ENCODE data around the gene CCDC197.

Gene CCDC197

DNA sequence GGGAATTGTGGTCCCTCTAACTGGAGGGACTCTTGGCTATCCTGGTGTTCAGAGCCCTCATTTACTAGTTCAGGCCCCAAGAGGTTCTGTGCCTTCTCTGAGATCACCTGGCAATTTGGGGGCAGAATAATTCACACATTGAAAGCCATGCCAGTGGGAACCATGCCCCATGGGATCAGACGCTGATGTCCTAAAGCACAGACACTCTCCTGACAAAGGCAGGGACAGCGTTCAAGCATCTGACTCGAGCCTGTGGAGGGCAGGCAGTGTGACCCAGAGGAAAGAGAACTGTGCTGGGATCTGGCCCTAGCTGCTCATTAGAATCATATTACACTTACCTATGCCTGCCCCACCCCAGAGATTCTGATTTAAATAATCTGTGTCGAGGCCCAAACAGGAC, 18.4 kb upstream of the CCDC197 start:
- no peak for DNase-seq

DNA sequence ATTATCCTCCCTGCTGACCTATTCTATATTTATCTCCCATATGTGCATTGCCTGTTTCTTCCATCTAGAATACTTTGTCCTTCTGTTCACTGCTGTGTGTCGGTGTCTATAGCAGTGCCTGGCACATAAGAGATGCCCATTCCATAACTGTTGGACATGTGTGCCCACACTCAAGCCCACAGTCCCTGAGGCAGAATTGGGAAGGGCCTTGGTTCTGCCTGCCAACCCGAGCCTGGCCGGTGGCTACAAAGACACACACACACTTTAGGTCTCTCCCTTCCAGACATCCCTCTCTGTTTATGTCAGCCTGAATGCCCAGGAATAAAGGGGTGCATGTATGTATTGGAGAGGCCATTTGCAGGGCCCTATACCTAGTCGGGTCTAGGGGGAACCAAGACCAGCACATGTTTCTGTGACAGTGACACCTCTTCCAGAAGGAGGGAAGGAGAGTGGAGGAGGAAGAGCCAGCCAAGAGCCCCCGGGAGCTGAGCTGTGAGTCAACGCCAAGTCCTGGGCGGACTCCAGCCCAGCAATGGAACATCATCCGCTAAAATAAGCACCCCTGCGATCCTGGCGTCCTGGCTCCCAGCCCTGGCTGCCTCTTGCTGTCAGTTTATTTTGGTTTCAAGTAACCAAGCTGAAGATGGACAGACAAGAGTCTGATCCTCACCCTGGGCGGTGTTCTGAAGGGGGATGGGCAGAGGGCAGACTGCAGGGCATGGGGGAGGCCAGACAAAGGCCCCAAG, 16.5 kb upstream of the CCDC197 start:
- DNase-seq: no peak

DNA sequence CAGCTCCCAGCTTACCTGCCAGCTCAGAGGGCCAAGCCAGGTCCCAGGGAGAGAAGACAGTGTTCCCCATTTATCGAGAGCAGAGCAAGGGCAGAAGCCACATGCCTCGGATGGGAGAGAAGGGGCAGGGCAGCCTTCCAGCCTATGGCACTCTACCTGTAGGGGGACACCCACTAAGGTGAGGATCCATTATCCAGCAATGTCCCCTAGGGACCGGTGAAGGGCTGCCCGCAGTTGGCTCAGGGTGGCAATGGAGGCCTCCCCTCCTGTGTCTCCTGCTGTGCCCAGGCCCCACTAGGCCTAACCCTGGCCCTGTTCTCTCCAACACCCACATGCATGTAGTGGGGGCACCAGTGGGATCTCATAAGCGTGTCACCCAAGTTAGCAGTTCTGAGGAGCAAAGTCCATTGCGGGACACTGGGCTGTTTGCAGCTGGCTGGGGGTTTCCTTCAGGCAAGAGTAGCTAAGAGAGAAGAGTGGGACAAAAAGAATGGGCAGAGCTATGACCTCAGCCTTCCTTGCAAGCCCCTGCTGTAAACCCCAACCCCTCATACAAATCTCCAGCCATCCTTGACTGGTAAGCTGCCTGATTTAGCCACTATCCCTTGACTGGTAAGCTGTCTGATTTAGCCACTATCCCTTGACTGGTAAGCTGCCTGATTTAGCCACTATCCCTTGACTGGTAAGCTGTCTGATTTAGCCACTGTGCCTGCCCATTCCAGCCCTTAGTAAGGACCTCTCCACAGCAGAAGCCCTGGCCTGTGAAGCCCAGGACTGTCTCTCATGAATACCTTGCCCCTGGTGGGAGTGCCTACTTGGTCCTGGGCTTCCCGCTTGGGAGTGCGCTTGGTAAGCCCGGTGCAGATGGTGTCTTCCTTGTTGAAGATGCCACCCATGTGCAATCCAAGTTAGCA, 15.5 kb upstream of the CCDC197 start:
- no peak for DNase-seq

DNA sequence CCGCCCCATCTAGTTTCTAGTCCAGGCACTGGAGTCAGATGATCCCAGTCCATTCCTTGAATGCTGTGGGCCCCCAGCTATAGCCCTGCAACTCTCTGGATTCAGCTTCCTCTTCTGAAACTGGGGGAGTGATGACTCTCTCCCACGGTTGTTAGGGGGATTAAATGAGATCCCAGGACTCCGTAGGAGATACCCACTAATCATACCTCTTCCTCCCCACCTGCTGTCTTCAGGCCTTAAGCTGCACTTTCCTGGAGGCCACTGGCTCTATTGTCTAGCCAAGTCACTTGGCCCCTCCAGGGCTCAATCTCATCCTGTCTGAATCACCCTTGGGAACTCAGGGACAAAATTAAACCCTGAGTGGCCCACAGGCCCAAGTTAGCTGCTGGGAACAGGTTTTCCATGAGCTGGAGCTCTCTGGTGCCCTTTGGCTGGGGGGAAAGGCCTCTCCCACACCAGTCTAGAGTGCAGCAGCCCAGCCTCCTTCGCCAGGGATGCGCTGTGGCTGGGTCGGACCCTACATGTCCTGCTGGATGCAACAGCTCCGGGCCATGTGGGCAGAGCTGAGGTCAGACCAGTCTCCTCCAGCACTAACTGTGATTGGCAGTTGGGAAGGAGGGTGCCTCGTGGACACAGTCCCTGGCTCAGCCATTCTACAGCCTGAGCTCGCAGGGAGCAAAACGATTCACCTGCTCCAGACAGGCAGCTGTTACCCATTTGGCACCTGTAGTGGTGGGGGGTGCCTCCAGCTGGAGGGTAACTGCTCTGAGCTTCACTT, 14.7 kb upstream of the CCDC197 start:
- peak in 1 of 3 donors; percentile 24 for DNase-seq

DNA sequence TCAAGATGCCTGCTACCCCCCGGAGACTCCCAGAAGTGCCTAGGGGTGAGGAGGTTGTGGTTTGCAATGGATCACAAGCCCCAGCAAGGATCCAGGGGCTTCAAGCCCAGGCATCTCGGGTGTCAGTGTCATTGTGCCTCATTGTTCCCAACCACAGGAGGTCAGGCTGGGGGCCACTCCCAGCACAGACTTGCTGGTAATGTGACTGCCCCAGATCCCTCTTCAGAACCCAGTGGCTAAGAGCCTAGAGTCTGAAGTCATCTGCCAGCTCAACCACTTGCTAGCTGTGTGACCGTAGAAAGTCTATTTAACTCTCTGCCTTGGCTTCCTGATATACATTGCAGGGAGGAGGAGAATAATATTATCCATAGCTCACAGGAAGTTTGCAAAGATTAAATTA, 13.0 kb upstream of the CCDC197 start:
- no peak for DNase-seq

DNA sequence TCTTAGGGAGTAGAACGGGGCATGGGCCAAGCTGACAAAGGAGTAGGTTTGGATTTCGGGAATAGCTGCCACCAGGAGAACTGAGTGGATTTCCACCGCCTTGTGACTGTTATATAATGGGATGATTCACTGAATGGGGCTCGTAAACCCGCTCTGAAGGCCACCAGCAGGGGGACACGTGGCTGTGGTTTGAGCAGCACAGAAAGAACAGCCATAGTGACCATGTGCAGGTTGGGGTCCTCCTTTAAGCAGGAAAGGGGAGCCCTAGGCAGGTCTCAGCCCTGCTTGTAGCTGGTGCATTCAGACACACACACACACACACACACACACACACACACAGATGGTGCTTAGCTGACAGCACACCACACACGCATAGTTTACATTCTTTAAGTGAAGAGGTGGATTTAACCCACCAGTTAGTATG, 12.1 kb upstream of the CCDC197 start:
- DNase-seq: peak in 2 of 3 donors; percentile 68 to 70

DNA sequence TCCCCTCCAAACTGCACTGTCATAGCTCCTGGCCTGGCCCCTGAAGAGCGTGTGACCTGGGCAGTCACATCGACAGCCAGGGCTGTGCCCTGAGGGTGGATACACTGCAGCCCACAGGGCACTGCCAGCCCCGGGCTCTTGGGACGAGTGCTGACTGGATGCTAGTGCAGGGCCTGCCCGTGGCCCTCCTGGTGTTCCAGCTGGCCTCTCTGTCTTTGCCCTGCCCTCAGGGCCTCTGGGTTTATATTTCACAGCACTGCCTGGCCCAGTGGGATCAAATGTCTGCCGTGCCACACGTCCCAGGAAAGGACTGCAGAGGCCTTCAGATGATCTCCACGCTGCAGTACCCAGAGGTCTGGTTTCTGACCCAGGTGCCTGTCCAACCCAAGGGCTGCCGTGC, 10.1 kb upstream of the CCDC197 start:
- no peak for DNase-seq

DNA sequence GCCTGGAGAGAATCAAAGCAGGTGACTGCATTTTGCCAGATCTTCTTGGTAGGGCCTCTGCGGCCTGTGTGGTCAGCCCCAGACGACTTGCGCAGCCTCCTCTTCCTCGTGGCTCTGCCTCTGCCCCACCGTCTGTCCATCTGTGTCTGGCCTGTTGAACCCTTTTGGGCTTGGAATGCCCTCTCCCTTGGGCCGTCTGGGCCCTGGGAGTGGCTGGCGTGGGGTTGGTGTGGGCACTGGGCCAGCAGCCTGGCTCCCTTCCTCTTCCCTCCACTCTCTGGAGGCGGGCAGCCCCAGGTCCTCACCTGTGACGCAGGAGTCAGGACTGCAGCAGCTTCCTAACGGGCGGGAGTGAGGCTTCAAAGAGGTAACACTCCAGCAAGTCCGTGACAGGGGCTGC, 9.7 kb upstream of the CCDC197 start:
- DNase-seq: no peak

DNA sequence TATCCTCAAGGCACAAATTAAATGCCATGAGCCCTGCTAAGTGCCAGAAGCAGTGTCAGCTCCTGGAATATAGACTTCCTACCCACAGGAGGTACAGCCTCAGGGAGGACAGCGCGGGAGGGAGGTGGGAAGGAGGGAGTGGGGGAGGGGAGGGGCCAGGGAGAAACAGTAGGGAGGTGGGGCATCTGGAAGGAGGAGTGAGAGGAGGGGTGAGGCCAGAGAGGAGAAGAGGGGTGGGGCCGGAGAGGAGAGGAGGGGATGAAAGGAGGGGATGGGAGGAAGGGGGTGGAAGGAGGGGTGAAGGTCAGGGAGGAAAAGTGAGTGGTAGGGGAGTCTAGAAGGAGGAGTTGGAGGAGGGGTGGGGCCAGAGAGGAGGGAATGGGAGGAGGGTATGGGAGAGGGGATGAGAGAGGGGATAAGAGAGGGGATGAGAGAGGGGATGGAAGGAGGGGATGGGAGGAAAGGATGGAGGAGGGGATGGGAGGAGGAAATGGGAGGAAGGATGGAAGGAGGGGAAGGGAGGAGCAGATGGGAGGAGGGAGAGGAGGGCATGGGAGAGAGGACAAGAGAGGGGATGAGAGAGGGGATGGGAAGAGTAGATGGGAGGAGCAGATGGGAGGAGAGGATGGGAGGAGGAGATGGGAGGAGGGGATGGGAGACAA, 9.2 kb upstream of the CCDC197 start:
- DNase-seq: no peak

DNA sequence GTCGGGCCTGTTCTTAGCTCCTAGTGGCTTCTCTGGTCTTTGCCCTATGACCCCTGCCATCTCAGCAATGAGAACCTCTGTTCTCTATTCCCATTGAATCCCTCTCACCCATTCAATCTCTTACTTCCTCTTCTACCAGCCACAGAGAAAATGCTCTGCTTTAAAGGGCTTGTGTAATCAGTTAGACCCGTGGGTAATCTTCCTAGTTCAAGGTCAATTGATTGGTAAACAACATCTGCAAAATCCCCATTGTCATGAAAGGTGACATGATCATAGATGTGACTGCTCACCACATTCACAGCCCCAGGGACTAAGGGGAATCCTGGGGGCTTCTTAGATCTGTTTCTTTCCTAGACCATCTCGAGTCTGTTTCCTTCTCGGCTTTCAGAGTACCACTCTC, 7.2 kb upstream of the CCDC197 start:
- DNase-seq: peak; percentile 68 to 76 (median 71)

DNA sequence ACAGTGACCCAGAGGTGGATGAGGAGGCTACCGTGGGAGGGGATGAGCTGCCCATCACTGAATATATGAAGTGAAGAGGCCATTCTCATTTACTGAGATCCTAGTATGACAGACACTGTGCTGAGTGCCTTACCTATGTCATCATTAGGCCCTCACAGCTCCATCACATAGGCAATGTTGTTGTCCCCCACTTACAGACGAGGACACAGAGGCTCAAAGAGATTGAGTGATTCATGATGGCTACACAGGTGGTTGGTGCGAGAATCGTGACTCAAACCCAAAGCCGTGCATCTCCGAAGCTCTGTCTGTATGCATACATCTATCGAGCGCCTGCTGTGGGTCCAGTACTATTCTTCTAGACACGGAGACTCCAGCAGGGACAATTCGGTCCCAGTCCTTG, 5.9 kb upstream of the CCDC197 start:
- no peak for DNase-seq

DNA sequence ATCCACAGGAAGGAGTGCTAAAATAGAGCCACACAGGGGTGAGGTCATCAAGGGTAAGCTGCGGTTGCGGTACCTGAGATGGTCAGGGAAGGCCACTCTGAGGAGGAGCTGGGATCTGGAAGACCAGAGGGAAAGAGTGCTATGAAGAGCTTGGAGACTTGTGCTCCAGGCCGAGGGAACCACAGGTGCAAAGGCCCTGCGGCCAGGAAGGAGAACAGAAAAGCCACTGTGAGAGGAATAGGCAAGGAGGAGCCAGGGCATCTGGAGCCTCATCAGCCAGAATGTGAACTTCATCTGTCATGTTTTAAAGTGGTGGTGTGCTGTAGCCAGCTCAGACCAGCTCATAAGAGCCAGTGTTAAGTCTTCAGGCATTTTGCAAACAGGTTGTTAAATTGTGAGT, 5.5 kb upstream of the CCDC197 start:
- no peak for DNase-seq

DNA sequence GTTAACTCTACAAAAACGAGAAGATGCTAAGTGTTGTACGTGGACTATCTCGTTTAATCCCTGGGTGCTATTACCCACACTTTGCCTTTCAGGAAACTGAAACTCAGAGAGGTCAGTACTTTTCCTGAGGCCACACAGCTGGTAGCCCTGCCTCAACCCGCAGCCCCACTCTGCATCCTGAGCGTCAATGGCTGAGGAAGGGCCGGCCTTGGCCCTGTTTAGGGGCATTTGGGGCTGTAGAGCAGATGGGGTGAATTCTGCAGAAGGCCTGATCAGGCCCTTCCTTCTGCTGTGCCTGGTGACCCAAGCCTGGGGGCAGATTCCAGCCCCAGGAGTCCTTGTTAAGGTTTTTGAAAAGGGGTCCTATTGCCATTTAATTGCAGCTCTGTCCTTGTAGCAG, 3.7 kb upstream of the CCDC197 start:
- no peak for DNase-seq

DNA sequence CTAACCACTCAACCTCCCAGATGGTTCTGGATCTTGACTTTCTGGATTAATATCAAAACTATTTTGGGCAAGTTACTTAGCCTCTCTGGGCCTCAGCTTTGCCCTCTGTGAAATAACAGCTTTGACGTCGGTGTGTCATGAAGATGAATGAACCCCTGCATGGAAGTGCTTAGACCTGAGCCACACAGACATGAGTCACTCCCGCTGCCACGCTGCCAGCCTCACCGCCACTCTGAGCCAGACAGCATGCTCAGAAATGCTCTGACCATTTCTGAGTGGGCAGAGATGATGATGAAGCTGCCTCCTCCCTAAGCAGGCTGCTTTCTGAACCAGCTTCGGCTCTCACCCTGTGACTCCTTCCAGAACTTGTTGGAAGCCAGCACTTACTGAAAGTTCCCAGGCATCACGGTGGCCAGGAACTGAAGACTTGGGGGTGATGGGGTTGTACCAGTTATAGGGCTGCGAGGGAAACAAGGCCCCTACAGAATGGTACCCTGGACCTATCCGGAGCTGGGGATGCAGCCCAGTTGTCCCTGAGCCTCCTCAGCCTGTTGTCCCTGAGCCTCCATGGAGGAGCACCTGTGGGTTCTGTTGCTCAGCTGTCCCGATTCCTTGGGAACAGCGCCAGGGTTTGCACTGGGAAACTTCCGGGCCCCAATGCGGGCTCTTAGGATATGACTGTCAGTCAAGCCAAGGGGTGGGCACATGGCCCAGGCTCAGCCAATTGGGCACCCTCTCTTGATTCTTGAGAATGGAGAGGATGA, 2.0 kb upstream of the CCDC197 start:
- peak; percentile 68 to 72 (median 69) for DNase-seq

DNA sequence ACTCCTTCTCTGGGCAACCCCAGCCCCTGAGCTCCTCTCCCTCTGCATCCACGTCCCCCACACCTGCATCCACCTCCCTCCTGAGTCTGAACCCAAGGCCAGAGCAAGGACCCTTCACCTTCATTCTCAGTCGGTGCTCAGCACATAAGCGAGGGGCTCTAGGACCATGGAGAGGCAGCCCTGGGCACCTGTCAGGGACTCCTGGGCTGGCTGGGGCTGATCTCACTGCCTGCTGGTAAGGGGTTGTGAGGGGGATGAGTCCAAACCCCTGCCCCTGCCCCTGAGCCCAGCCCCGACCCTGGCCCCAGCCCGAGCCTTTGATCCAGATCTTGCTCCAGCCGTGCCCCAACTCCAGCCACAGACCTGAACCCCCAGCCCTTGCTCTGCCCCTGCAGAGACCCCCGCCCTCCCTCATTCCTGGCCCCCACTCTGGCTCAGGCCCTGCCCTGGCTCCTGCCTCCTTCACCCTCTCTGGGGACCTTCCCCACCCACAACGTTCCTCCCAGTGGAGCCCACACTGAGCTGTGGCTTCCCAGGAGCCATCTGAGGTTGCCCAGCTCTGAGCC, 888 bp upstream of the CCDC197 start:
- peak in 1 of 3 donors; percentile 35 for DNase-seq

DNA sequence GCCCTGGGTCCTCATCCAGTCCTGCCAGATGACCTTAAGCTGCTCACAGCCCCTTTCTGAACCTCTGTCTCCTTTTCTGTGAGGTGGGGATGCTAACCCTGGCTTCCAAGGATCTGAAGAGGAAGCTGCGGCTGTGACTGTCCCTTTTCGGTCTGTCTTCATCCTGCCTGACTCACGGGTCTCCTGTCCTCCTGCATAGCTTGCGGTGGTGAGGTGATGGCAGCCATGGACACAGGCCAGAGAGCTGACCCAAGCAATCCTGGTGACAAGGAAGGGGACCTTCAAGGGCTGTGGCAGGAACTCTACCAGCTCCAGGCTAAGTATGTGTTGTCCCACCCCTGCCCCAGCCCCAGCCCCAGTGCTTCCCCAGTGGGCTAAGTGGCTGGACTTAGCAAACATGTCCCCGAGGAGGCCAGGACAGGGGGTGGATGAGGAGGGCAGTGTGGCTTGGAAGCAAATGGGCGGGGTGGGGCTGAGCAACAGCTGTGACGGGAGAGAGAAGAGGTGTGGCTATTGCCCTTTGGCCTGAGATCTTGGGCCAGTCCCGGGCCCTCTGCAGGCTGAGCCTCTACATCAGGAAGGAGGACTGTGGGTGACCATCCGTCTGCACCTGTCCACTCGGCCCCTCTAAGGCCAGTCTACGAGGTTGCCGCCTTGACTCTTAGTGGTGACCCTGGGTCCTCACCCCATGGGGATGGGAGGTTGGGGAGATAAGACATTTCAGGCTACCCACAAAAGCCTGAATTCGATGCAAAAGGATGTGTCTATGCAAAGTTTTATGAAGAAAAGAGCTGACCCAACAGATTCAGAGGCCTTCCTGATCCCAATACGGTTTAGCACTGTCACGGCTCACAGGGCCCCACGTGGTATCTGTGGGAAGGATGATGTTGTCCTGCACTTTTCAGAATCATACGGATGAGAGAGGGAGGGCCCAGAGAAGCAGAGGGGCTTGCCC, 1.1 kb downstream of the CCDC197 start:
- DNase-seq: peak in 1 of 3 donors; percentile 28

DNA sequence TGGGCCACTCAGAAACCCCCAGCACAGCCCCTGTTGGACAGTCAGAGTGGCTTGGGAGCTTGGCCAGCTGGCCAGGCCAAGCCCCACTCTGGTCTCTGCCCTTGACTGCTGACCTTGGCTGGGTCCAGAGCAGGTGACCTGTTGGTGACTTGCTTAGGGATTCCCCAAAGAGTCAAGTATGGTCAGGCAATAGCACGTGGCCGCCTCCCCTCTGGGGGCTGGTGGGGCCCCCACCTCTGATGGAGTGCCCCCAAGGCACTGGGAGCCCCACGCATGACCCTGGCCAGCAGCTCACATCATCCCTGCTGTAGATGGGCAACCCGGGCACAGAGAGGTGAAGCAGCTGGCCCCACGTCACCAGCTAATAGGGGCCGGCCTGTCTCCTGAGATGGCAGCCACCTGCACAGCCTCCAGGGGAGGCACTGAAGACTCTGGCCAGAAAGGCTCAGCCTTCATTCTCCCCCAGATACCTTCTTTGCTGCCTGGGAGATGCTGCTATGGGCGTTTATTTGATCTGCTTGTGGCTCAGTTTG, 1.8 kb downstream of the CCDC197 start:
- DNase-seq: no peak

DNA sequence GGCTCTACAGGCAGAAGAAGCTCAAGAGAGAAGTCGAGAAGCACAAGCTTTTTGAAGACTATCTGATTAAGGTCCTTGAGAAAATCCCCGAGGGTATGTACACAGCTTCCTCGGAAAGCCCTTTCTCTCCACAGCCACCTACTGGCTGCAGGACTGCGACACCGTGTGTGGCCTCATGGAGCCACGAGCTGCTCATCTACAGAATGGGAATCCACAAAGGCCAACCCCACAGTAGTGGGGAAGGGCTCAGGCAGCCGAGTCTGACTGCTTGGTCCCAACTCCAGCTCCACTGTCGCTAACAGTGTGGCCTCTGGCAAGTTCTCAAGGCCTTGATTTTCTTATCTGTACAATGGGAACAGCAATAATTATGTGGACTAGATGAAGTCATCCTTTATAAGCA, 2.5 kb downstream of the CCDC197 start:
- DNase-seq: peak in 2 of 3 donors; percentile 26 to 28

DNA sequence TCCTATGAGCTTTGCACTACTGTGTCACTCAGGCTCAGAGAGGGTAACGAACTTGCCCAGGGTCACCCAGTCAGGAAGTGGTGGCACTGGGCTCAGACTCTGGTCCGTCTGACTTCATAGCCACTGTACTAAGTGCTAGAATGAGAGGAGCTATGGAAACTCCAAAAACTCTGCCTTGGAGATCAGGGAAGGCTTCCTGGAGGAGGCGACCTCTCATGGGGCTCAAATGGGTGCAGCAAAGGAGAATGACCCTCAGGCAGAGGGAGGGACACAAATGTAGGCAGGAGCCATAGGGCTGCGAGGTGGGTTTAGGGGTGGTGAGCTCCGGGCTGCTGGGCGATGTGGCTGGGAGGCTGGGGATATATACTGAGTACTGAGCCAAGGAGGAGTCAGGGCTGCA, 3.2 kb downstream of the CCDC197 start:
- DNase-seq: no peak

DNA sequence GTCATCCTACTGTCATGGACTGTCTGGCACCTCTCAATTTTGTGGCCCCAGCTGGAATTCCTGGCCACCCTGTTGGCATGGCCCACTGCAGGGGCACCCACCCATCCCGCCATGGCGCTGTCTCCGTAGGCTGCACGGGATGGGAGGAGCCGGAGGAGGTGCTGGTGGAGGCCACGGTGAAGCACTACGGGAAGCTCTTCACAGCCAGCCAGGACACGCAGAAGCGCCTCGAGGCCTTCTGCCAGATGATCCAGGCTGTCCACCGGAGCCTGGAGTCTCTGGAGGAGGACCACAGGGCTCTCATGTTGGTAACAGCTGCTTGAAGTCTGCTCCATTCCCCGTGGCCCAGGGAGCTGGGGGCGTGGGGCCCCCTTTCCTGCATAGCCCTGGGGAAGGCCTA, 3.9 kb downstream of the CCDC197 start:
- no peak for DNase-seq

All from suppressor macrophage treated with lipopolysaccharide for 1 hour (primary cell).